ENCODE data around the gene INSYN2B. TPM values are rescaled to one million over a fixed set of nuclear protein-coding genes. Genes with fewer than 3 reads are reported as not detected.

The INSYN2B gene
- total RNA-seq, 1 donor from 2014 or later = 0.35 TPM

DNA sequence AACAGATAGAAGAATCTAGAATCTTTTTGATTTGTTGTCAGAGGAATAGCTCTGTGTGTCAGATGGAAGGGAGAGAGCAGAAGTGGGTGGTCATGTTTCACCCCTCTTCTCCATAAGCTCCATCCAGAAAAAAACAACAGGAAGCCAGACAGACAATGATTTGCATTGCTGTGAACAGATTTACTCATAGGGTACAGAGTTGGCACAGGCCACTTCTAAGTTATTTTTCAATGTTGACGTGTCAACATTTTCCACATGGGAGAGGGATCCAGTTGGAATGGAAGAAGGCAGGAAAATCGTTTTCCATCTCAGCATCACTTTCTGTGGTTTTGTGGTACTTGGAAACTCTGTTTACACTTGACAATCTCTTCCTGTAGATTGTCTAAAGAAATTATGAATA is 86.7 kb downstream of the INSYN2B start:
- no peak overlapping the region for H3K27ac Mint-ChIP-seq (ENCODE audit: unreplicated experiment)
- H3K4me1 Mint-ChIP-seq = no peaks in the 10 kb centered on the region
- TF ChIP-seq, protein P1, sequence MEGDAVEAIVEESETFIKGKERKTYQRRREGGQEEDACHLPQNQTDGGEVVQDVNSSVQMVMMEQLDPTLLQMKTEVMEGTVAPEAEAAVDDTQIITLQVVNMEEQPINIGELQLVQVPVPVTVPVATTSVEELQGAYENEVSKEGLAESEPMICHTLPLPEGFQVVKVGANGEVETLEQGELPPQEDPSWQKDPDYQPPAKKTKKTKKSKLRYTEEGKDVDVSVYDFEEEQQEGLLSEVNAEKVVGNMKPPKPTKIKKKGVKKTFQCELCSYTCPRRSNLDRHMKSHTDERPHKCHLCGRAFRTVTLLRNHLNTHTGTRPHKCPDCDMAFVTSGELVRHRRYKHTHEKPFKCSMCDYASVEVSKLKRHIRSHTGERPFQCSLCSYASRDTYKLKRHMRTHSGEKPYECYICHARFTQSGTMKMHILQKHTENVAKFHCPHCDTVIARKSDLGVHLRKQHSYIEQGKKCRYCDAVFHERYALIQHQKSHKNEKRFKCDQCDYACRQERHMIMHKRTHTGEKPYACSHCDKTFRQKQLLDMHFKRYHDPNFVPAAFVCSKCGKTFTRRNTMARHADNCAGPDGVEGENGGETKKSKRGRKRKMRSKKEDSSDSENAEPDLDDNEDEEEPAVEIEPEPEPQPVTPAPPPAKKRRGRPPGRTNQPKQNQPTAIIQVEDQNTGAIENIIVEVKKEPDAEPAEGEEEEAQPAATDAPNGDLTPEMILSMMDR (conservative IDR thresholded peaks at IDR 0.05) = no peak
- no peak overlapping the region for H3K4me3 Mint-ChIP-seq
- H3K36me3 Mint-ChIP-seq (ENCODE audit: low read depth) = no peaks in the 10 kb centered on the region
- H3K27me3 Mint-ChIP-seq (ENCODE audit: low read depth) = no peaks in the 10 kb centered on the region
- no peak for DNase-seq (ENCODE audit: low read depth, low spot score)
- no peaks in the 10 kb centered on the region for H3K9me3 Mint-ChIP-seq

DNA sequence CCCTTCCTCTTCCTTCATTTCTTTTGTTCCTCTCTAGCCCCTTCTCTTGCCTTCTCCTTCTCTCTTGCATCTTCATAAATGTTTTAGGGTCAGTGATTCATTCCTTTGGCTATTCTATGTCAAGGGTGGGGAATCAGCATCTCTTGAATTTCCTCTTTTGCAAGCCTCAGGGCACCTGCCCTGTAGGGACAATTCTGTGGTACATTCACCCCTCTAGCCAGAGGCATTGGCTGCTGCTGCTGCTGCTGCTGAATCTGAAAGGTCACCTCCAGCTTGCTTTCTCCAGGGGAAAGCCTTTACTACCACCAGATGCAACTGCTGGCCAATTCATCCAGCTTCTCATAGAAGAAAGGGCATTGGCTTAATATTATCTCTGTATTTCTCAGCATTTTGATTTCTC is 87.3 kb downstream of the INSYN2B start:
- Mint-ChIP-seq H3K9me3 (no peaks in the 10 kb centered on the region), H3K27me3 (ENCODE audit: low read depth) (no peaks in the 10 kb centered on the region), H3K27ac (ENCODE audit: unreplicated experiment) (no peak overlapping the region), H3K4me3 (no peak overlapping the region), H3K36me3 (ENCODE audit: low read depth) (no peaks in the 10 kb centered on the region), H3K4me1 (no peaks in the 10 kb centered on the region)
- DNase-seq (ENCODE audit: low read depth, low spot score) = no peak
- TF ChIP-seq, protein P1 (conservative IDR thresholded peaks at IDR 0.05) = no peak

DNA sequence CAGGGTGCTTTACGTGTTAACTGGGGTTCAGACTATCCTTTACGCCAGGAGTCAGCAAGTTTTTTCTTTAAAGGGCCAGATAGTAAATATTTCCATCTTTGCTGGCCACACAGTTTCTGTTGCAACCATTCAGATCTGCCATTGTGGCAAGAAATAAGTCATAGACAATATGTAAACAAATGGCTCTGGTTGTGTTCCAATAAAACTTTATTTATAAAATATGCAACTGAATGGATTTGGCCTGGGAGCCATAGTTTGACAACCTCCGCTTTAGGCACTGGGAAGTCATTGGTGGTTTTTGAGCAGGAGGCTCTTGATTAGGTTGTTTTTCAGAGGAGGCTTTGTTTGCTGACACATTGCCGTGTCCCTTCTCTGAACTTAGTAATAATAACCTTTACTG is 90.7 kb downstream of the INSYN2B start:
- no peaks in the 10 kb centered on the region for H3K9me3 Mint-ChIP-seq
- H3K36me3 Mint-ChIP-seq (ENCODE audit: low read depth) = no peaks in the 10 kb centered on the region
- no peaks in the 10 kb centered on the region for H3K27me3 Mint-ChIP-seq (ENCODE audit: low read depth)
- no peak overlapping the region for H3K27ac Mint-ChIP-seq (ENCODE audit: unreplicated experiment)
- TF ChIP-seq, protein P1 (conservative IDR thresholded peaks at IDR 0.05) = no peak
- H3K4me3 Mint-ChIP-seq = no peak overlapping the region
- no peak for DNase-seq (ENCODE audit: low read depth, low spot score)
- no peaks in the 10 kb centered on the region for H3K4me1 Mint-ChIP-seq

DNA sequence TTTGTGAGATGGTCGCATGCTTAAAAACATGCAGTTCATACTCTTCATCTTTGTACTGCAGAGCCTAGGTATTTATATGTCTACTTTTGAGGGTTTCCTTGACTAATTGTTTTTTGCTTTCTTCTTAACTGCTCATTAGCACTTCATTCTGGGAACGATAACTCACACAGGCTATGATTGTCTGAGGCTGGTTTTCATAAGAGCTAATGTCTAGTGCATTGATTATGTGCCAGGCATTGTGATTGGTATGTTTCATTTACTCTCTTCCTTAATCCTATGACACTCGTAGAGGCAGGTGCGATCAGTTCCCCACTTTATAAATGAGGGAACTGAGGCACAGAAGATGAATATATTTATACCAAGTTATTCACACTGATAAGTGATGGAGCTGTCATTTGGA is 93.6 kb downstream of the INSYN2B start:
- DNase-seq (ENCODE audit: low read depth, low spot score) = no peak
- Mint-ChIP-seq H3K36me3 (ENCODE audit: low read depth) (no peaks in the 10 kb centered on the region), H3K9me3 (no peaks in the 10 kb centered on the region), H3K27ac (ENCODE audit: unreplicated experiment) (no peak overlapping the region), H3K4me1 (no peaks in the 10 kb centered on the region), H3K4me3 (no peak overlapping the region), H3K27me3 (ENCODE audit: low read depth) (no peaks in the 10 kb centered on the region)
- TF ChIP-seq, protein P1 (conservative IDR thresholded peaks at IDR 0.05) = no peak

DNA sequence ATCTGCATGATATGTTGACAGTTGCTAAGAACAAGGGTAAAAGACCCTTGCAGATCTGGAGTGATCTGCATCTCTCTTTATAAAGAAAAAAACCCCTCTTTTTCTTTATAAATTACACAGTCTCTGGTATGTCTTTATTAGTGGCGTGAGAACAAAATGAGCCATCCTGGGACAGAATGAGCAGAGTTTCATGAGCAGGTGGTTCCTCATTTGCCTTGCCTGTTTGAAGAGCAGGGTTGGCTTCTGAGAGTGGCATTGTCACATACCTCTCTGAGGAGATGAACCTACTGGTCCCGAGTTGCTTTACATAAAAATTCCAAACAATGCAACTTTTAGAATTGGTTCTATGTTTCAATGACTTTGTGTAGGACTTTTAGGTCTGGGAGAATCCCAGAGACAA is 94.3 kb downstream of the INSYN2B start:
- Mint-ChIP-seq H3K36me3 (ENCODE audit: low read depth) (no peaks in the 10 kb centered on the region), H3K27me3 (ENCODE audit: low read depth) (no peaks in the 10 kb centered on the region), H3K9me3 (no peaks in the 10 kb centered on the region), H3K4me1 (no peaks in the 10 kb centered on the region), H3K27ac (ENCODE audit: unreplicated experiment) (no peak overlapping the region), H3K4me3 (no peak overlapping the region)
- TF ChIP-seq, protein P1 (conservative IDR thresholded peaks at IDR 0.05) = no peak
- DNase-seq (ENCODE audit: low read depth, low spot score) = no peak
